SK-N-SH (cell line): Measurements from ENCODE around the gene LOXL4. TPM values are rescaled to one million over a fixed set of nuclear protein-coding genes. Genes with fewer than 3 reads are reported as not detected.

Experiments used
- CTCF ChIA-PET: fragments of 300-600, 350-600 bp; formaldehyde crosslinking; extraction: SDS; loops from one replicate; lab custom pipeline; 2021; lab: Yijun Ruan, JAX
- POLR2A ChIA-PET: fragments of 350-600 bp; sonication (Branson Sonifier 250); formaldehyde crosslinking; extraction: SDS; loops from one replicate; lab custom pipeline; 2020; ENCODE audit warnings: antibody characterized with exemption, inconsistent platforms; lab: Yijun Ruan, JAX
- DNase-seq: peaks from one replicate; pipeline ENCODE4 v3.0.0; 2012
- H2AFZ ChIP-seq: fragments of 200-600 bp; sonication (generic); 2 replicates; pipeline ENCODE4 v1.8.1; 2016; ENCODE audit warnings: antibody characterized with exemption, mild to moderate bottlenecking, low read depth
- H3F3A ChIP-seq: fragments of 200-600 bp; sonication (generic); replicated peaks from 2 replicates; pipeline ENCODE3; 2016; ENCODE audit warnings: antibody characterized with exemption, mild to moderate bottlenecking; ENCODE audit not compliant: insufficient read depth
- H3K27ac ChIP-seq, 2 experiments: fragments of 200-500 bp in 1 of 2; fragments of 200-600 bp in 1 of 2; sonication (Bioruptor generic) in 1 of 2; sonication (generic), shearing (Covaris generic) in 1 of 2; 2 replicates each; pipeline versions ENCODE4 v1.5.1 to v1.6.1; 2014 to 2016; ENCODE audit warnings: low read depth in 2 of 2, inconsistent platforms in 1 of 2, low read length in 1 of 2, mild to moderate bottlenecking in 1 of 2, mixed read lengths in 1 of 2
- H3K27me3 ChIP-seq: fragments of 200-600 bp; sonication (generic), shearing (Covaris generic); 2 replicates; pipeline ENCODE4 v1.6.1; 2016; ENCODE audit warnings: mixed run types; ENCODE audit not compliant: insufficient read depth
- H3K36me3 ChIP-seq, 2 experiments: fragments of 200-500 bp in 1 of 2; fragments of 200-600 bp in 1 of 2; sonication (Bioruptor generic) in 1 of 2; sonication (generic) in 1 of 2; replicated peaks in 1 of 2; 2 replicates each; pipeline versions ENCODE3 to v1.5.1; 2014 to 2016; ENCODE audit warnings: low read length in 1 of 2, mild to moderate bottlenecking in 1 of 2; ENCODE audit not compliant: insufficient read depth in 2 of 2, control insufficient read depth in 1 of 2
- H3K4me1 ChIP-seq, 2 experiments: fragments of 200-500 bp in 1 of 2; fragments of 200-600 bp in 1 of 2; sonication (Bioruptor generic) in 1 of 2; sonication (generic), shearing (Covaris generic) in 1 of 2; 2 replicates each; pipeline versions ENCODE4 v1.5.1 to v1.6.1; 2014 to 2016; ENCODE audit warnings: low read depth in 1 of 2, low read length in 1 of 2, mixed run types in 1 of 2; ENCODE audit not compliant: insufficient read depth in 2 of 2, control insufficient read depth in 1 of 2
- H3K4me2 ChIP-seq: fragments of 200-600 bp; sonication (generic), shearing (Covaris generic); 2 replicates; pipeline ENCODE4 v1.6.1; 2017; ENCODE audit warnings: mixed run types
- H3K4me3 ChIP-seq, 2 experiments: fragments of 200-500 bp in 1 of 2; fragments of 200-600 bp in 1 of 2; sonication (Bioruptor generic) in 1 of 2; sonication (generic), shearing (Covaris generic) in 1 of 2; 2 replicates each; pipeline versions ENCODE4 v1.5.1 to v1.8.1; 2014 to 2016; ENCODE audit warnings: low read depth in 2 of 2, inconsistent platforms in 1 of 2, low read length in 1 of 2, mild to moderate bottlenecking in 1 of 2, mixed read lengths in 1 of 2, moderate library complexity in 1 of 2
- H3K79me2 ChIP-seq: fragments of 200-600 bp; sonication (generic); 2 replicates; pipeline ENCODE4 v1.8.1; 2017; ENCODE audit warnings: mild to moderate bottlenecking; ENCODE audit not compliant: insufficient read depth
- H3K9ac ChIP-seq: fragments of 200-600 bp; sonication (generic); 2 replicates; pipeline ENCODE4 v1.6.1; 2017; ENCODE audit warnings: mixed run types
- H3K9me2 ChIP-seq: fragments of 200-600 bp; sonication (generic); 2 replicates; pipeline ENCODE4 v1.6.1; 2017; ENCODE audit warnings: mixed run types
- H3K9me3 ChIP-seq: fragments of 200-600 bp; sonication (generic); 2 replicates; pipeline ENCODE4 v1.6.1; 2017; ENCODE audit warnings: mixed run types, mild to moderate bottlenecking, moderate library complexity
- H4K20me1 ChIP-seq: fragments of 200-600 bp; sonication (generic); 2 replicates; pipeline ENCODE4 v1.6.1; 2017; ENCODE audit warnings: mild to moderate bottlenecking, mixed run types; ENCODE audit not compliant: insufficient read depth
- ELF1 ChIP-seq: IDR thresholded peaks from 2 replicates; pipeline ENCODE4 v1.4.0; 2012
- EP300 ChIP-seq, 2 experiments: IDR thresholded peaks; 2 replicates each; pipeline versions ENCODE4 v1.4.0 to v1.6.1; 2012; ENCODE audit warnings: borderline replicate concordance in 1 of 2, low read depth in 1 of 2, low read length in 1 of 2
- EZH2phosphoT487 ChIP-seq: fragments of 200-600 bp; sonication (generic); IDR thresholded peaks from 2 replicates; pipeline ENCODE4 v1.6.1; 2017; ENCODE audit warnings: low read depth, mixed run types, mild to moderate bottlenecking, antibody characterized with exemption, moderate library complexity, borderline replicate concordance
- FOSL2 ChIP-seq: IDR thresholded peaks from 2 replicates; pipeline ENCODE4 v1.4.0; 2012; ENCODE audit warnings: low read depth, mild to moderate bottlenecking, moderate library complexity, borderline replicate concordance
- GABPA ChIP-seq: IDR thresholded peaks from 2 replicates; pipeline ENCODE4 v1.4.0; 2012; ENCODE audit warnings: low read depth, mild to moderate bottlenecking
- JUND ChIP-seq: IDR thresholded peaks from 2 replicates; pipeline ENCODE4 v1.4.0; 2012
- MEF2A ChIP-seq: IDR thresholded peaks from 2 replicates; pipeline ENCODE4 v1.4.0; 2012; ENCODE audit warnings: low read depth, borderline replicate concordance
- MXI1 ChIP-seq: IDR thresholded peaks from 2 replicates; pipeline ENCODE4 v1.6.1; 2012; ENCODE audit warnings: mild to moderate bottlenecking, low read depth, low read length, improper control_type of control experiment
- NRF1 ChIP-seq: IDR thresholded peaks from 2 replicates; pipeline ENCODE4 v1.6.1; 2012; ENCODE audit warnings: low read depth, mild to moderate bottlenecking, low read length
- PBX3 ChIP-seq: IDR thresholded peaks from 2 replicates; pipeline ENCODE4; 2012
- RAD21 ChIP-seq: IDR thresholded peaks from 2 replicates; pipeline ENCODE4 v1.6.1; 2012; ENCODE audit warnings: mild to moderate bottlenecking, low read length
- REST ChIP-seq: IDR thresholded peaks from 2 replicates; pipeline ENCODE4 v1.6.1; 2012; ENCODE audit warnings: mild to moderate bottlenecking, low read depth, low read length, moderate library complexity
- TCF12 ChIP-seq: IDR thresholded peaks from 2 replicates; pipeline ENCODE4 v1.4.0; 2012
- USF1 ChIP-seq: IDR thresholded peaks from 2 replicates; pipeline ENCODE4 v1.4.0; 2012; ENCODE audit warnings: low read depth, borderline replicate concordance
- ZBTB33 ChIP-seq: IDR thresholded peaks from 2 replicates; pipeline ENCODE4 v1.4.0; 2012; ENCODE audit warnings: low read depth, borderline replicate concordance
- WGBS: methylation state at CpG from one replicate; pipeline ENCODE4 v1.1.6; 2017; ENCODE audit warnings: low lambda C conversion rate; 5-methylcytosine and 5-hydroxymethylcytosine counted together
- polyA plus RNA-seq, 3 experiments: library from polyadenylated mRNA; depleted of rRNA; stranded (reverse); fragments of >200 nt; gene quantifications; 2 replicates each; pipeline ENCODE4 v1.2.3, GENCODE V29; 2012

Gene LOXL4
- polyA plus RNA-seq, 1 of the 3 experiments (the other 2 are of a cell fraction) = 1.7 TPM

GRCh38 chr10:98224996-98225395 lies 43.0 kb downstream of the LOXL4 start (continued):
- TF ChIP-seq EP300 (IDR thresholded peaks at IDR 0.05; ENCODE audit: borderline replicate concordance in 1 of 2, low read depth in 1 of 2, low read length in 1 of 2) (no peak), JUND (no peak), ELF1 (no peak)
- TF ChIP-seq, all 33 proteins: peak for 0

GRCh38 chr10:98224509-98224908 lies 43.5 kb downstream of the LOXL4 start:
- peaks cover 0 to 13% of the 10 kb centered on the region in 2 experiments for H3K36me3 ChIP-seq
- H3K79me2 ChIP-seq = peaks cover 68% of the 10 kb centered on the region
- peaks cover 17% of the 10 kb centered on the region for H4K20me1 ChIP-seq
- H3K4me3 ChIP-seq = no peak overlapping the region
- CTCF ChIA-PET = interaction anchor here (1.0 to 1.6 kb wide), 2 partner anchors 54 to 85 kb away, joined by 3 to 4 read pairs; no protein-coding TSS in a partner anchor
- H3K27ac ChIP-seq = peak overlapping the region in 1 of 2 experiments; percentile 51; a peak in 3 of 4 replicates
- no peak overlapping the region for H2AFZ ChIP-seq
- H3K9ac ChIP-seq = no peak overlapping the region
- no peaks in the 10 kb centered on the region for H3K9me2 ChIP-seq
- DNase-seq = no peak
- H3K9me3 ChIP-seq = peaks cover 18% of the 10 kb centered on the region; the same call in 1 of the 2 replicates
- no peak overlapping the region for H3K4me2 ChIP-seq
- peaks cover 8% of the 10 kb centered on the region for H3F3A ChIP-seq
- H3K27me3 ChIP-seq = no peaks in the 10 kb centered on the region
- 40% methylated on average over 2 of the region's 2 CpGs for WGBS
- TF ChIP-seq MEF2A = peak; percentile 82
- no peak for TF ChIP-seq REST
- no peak for TF ChIP-seq NRF1
- peak; percentile 30; the same call in 1 of the 2 replicates for TF ChIP-seq JUND
- TF ChIP-seq ZBTB33 = no peak
- no peak for TF ChIP-seq ELF1
- peak; percentile 66 for TF ChIP-seq FOSL2
- peak; percentile 68 for TF ChIP-seq TCF12
- TF ChIP-seq EP300 (IDR thresholded peaks at IDR 0.05; ENCODE audit: borderline replicate concordance in 1 of 2, low read depth in 1 of 2, low read length in 1 of 2) = 0 out of 4 replicates have a peak, but pooled peaks of 1 of the 2 experiments have one; percentile 24
- TF ChIP-seq GABPA = no peak
- no peak for TF ChIP-seq USF1
- no peak for TF ChIP-seq RAD21
- 0 out of 2 replicates have a peak, but pooled peaks have one; percentile 11 for TF ChIP-seq PBX3
- no peak for TF ChIP-seq EZH2phosphoT487
- no peak for TF ChIP-seq MXI1
- POLR2A ChIA-PET = no interaction called here
- peaks cover 5 to 15% of the 10 kb centered on the region in 2 experiments; a peak in 3 of 4 replicates for H3K4me1 ChIP-seq
